GM18526 (cell line): ENCODE results near the gene PALM2AKAP2.

Experiments used
- POLR2A ChIP-seq: IDR thresholded peaks from 3 replicates; pipeline ENCODE4 v1.6.1; 2011; ENCODE audit not compliant: insufficient read length; ENCODE audit errors: extremely low read depth

PALM2AKAP2 gene

DNA sequence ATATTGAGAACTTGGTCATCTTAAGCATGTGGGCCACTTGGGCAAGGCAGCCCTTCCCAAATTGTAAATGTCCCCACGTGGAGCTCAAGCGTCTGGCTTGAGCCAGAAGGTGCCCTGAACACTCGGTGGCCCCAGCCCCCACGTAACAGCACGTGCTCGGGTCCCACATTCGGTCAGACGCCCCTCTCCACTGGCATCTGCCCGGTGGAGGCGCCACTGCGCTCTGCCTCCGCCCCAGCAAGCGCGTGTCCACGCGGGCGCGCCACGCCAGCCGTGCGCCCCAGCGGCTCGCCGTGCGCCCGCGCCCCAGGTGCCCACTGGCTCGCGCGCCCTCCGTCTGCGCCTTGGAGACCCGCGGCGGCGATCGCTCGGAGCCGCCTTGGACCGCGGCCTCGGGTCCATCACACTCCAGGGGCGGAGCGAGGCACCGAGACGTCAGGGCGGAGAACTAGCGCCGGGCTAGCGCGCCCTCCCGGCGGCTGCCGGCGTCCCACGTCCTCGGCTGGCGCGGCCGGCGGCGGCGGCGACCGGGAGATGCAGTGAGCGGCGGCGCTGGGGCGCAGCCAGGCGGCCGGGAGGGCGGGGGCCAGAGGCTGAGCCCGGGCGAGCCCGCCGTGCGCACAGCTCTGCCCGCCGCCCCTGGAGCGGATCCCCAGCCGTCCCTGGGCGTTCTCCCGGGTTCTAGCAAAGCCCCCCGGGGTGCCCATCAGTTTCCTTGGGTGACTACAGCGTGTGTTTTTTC, at the start of gene PALM2AKAP2:
Gene PALM2AKAP2 (plus strand): TSS at position 488 of the 742 bp plus-strand sequence. CDS start 291 bp downstream, outside the sequence.
- TF ChIP-seq POLR2A: no peak

DNA sequence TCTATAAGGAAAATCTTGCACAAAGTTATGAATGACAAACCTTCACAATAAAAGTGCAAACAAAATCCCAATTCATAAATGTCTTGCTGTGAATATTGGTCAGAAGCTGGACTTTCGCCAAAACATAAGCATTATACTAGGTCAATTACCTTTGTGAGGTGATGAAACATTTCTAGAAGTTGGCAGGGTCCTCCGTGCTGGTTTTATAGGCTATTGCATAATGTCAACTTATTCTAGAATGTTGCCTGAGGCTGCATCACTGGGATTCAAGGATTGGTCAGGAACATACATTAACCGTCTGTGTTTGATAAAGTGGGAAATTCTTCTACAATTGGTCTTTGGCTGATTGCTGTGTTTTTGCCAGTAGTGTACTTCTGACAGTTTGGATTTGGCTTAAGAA, 49.8 kb upstream of the PALM2AKAP2 start:
- no peak for TF ChIP-seq POLR2A

GRCh38 chr9:109733690-109734089, 46.3 kb upstream of the PALM2AKAP2 start:
- TF ChIP-seq POLR2A: no peak

DNA sequence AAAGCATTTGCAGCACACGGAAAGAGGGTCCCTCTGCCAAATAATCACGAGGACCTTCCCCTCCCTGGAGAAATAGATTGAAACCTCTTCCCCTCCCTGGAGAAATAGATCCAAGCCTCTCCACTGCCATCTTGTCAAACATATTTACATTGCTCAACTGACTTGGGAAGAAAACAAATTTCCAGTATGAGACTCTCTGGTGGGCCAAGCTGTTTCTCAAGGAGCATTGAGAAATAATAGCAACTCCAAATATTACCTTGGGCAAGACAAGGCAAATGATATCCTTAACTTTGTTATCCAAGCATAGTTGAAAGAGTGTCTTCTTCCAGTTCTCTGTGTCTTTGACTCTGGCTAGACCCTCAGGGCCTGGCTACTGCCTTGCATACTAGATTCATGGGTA, 45.2 kb upstream of the PALM2AKAP2 start:
- no peak for TF ChIP-seq POLR2A

- no peak for TF ChIP-seq POLR2A
These were observed 44.2 kb upstream of the PALM2AKAP2 start for GRCh38 chr9:109735801-109736200.

DNA sequence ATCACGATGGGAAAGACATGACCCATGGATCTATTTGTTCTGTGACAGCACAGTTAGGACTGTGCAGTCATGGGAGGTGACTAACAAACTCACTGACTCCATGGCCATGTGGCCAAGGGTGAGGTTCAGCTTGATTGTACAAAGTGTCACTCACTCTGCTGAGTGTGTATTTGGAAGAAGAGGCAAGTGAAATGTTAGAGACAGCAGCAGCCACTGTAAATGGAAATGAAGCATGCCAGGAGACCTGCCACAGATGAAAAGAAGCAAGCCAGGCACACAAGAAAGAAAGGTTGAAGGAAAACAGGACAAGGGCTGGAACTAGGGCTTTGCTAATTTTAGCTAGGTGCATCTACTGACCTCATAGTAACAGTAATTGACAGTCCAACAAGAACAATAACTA, 42.7 kb upstream of the PALM2AKAP2 start:
- TF ChIP-seq POLR2A: no peak

DNA sequence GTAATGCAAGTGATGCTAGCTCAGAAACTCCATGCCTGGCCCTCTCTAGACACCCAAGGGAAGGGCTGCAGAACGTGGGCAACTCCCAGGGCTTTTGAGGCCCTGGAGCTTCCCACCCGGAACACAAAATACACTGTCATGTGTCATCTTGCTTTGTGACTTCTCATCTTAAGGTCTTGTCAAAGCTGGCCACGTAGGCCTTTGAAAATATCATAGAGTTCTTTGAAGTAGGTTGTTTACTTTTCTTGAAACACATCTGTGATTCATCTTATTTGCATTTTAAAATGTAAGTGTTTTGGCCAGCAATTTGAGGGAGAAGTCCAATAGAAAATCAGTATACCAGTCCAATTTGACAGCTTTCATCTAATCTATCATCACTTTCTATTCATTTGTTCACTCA, 40.2 kb upstream of the PALM2AKAP2 start:
- TF ChIP-seq POLR2A: no peak

DNA sequence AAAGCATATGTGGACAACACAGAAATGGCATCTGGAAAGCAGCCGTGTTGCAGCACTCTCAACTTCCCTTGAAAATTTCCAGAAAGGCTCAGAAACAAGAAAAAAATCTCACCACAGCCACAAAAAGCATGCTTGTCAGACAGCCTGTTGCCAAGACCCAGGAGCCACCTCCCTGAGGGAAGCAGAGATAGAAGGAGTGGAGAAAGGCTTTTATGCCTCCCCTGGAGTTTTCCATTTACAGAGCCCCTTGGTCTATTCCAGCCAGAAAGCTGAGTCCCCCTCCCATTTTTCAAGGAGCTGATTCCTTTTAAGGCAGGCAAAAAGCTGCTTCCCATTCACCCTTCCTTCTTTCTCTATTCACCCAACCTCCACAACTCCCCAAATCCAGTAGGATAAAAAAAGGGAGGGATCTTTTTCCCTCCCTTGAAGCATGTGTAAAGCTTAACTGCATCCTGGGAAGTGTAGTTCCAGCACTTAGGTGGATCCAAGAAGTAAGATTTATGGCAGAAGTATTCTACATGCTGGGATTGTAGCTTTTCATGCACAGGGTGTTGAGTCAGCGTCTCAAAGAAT, 37.1 kb upstream of the PALM2AKAP2 start:
- no peak for TF ChIP-seq POLR2A

DNA sequence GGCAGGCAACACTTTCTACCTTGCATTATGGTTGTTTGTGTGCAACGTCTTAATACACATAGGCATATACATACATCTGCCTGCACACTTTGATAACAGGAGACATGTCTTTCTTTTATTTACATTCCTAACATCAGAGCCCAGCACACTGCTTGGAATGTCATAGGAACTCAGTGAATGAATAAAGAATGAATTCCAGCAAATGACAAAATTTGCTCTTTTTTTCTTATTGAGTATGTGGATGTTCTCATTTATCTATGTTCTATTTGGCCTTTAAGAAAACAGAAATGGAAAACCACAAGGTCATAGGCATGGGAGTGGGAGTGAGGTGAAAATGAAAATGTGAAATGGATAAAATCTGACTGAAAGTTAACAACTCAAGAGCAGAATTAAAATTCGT, 36.3 kb upstream of the PALM2AKAP2 start:
- TF ChIP-seq POLR2A: no peak

- TF ChIP-seq POLR2A: no peak
These were observed 34.4 kb upstream of the PALM2AKAP2 start for GRCh38 chr9:109745335-109746283.

- no peak for TF ChIP-seq POLR2A
These were observed 28.7 kb upstream of the PALM2AKAP2 start for GRCh38 chr9:109751253-109751652.

GRCh38 chr9:109753308-109753707, 26.7 kb upstream of the PALM2AKAP2 start:
- no peak for TF ChIP-seq POLR2A

- no peak for TF ChIP-seq POLR2A
These were observed 25.0 kb upstream of the PALM2AKAP2 start for GRCh38 chr9:109755040-109755439.

DNA sequence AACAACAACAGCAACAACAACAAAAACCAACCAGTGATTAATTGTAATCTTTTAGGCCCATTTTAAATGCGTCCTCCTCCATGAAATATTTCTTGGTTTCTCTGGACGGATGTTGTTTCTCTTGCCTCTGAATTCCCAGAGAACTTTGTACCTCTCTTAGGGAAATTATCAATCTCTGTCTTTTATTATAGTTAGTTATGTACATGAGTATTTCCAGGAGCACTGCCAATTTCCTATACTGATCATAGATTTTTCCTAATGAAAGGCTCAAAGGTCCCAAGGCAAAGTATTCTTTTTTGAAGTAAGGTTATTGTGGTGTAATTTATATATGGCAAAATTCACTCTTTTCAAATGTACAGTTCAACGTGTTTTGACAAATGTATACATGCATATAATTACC, 20.4 kb upstream of the PALM2AKAP2 start:
- no peak for TF ChIP-seq POLR2A

- TF ChIP-seq POLR2A: no peak
These were observed 14.7 kb upstream of the PALM2AKAP2 start for GRCh38 chr9:109765278-109765677.

DNA sequence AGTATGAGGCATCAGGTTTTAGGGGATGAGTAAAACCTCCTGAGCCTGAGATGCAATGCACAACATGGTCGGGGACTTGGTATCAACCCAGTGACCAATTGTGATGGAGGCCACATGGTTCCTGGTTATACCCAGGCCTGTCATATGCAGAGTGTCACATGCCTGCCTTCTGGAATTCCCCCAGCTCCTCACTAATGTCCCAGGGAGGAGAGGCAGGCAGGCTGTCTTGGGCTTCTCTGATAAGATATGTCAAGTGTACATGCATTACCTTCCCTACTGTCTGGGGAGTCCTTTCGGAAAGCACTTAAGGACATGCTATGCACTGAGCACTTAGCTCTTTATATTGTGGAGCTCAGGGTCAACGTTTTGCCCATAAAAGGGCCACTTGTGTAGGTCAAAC, 14.2 kb upstream of the PALM2AKAP2 start:
- no peak for TF ChIP-seq POLR2A
